Measurements from ENCODE around the gene DDA1.

GRCh38 chr19:17327654-17328516 lies 18.5 kb downstream of the DDA1 start:
- TF ChIP-seq POLR2A (IDR thresholded peaks at IDR 0.05) = no peak
- TF ChIP-seq, protein P1, sequence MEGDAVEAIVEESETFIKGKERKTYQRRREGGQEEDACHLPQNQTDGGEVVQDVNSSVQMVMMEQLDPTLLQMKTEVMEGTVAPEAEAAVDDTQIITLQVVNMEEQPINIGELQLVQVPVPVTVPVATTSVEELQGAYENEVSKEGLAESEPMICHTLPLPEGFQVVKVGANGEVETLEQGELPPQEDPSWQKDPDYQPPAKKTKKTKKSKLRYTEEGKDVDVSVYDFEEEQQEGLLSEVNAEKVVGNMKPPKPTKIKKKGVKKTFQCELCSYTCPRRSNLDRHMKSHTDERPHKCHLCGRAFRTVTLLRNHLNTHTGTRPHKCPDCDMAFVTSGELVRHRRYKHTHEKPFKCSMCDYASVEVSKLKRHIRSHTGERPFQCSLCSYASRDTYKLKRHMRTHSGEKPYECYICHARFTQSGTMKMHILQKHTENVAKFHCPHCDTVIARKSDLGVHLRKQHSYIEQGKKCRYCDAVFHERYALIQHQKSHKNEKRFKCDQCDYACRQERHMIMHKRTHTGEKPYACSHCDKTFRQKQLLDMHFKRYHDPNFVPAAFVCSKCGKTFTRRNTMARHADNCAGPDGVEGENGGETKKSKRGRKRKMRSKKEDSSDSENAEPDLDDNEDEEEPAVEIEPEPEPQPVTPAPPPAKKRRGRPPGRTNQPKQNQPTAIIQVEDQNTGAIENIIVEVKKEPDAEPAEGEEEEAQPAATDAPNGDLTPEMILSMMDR (IDR thresholded peaks at IDR 0.05 in 8 of 11, conservative IDR thresholded peaks at IDR 0.05 in 3 of 11) = peak in 1 of 11 experiments; percentile 11
- peak; percentile 33 to 42 (median 34) for TF ChIP-seq POLR2AphosphoS5 (IDR thresholded peaks at IDR 0.05)
